Measurements from ENCODE around the gene PPARA. TPM values are rescaled to one million over a fixed set of nuclear protein-coding genes. Genes with fewer than 3 reads are reported as not detected.
"Not testable (repeated sequence)": the region's sequence is repeated elsewhere in the genome, so short reads cannot be mapped to it uniquely, and the experiment has no call there.

The PPARA gene
- total RNA-seq, 1 donor from 2014 or later: 29.1 TPM

DNA sequence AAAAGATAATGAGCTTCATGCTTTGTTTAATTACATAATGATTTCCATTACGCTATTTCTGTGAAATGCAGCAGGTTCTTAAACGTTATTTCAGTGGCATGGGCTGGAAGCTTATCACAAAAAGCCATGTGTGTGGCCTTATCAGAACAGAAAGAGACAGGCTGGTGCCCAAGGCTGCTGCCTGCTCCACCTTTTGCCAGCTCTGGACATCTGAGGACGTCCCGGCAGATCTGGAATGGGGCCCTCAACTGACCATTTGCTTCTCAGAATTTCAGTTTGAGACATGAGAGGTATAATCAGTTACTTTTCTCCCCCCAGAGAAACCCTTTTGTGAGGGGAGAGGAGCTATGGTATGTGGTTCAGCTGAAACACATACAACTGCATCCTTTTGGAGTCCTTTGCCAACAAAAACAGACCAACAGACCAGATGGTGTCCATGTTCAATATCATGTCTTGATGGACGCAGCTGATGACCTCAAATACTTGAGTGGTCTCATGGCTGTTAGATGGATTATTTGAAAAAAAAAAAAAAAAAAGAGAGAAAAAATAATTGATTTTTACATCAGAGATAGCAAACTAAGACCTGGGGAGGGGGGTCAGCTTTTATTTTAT is 91.2 kb downstream of the PPARA start:
- no peak for DNase-seq (ENCODE audit: low spot score)

DNA sequence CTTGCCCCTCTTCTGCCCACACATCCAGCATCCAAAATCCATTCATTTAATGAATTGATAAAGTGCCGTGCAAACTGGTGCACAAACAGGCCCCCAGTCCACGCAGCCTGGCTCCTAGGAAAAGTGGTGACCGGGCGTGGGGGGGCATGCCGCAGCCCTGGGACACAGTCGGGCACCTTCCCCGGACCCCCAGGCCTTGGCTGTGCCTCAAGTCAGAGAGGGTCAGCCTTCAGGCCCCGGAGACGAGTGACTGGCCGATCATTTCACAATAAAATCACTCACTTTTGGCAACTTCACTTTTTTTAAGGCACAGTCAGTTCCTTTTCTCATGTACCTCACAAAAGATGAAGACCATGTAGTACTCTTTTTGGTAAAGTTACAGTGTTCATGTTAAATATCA is 91.8 kb downstream of the PPARA start:
- no peak for DNase-seq (ENCODE audit: low spot score)

DNA sequence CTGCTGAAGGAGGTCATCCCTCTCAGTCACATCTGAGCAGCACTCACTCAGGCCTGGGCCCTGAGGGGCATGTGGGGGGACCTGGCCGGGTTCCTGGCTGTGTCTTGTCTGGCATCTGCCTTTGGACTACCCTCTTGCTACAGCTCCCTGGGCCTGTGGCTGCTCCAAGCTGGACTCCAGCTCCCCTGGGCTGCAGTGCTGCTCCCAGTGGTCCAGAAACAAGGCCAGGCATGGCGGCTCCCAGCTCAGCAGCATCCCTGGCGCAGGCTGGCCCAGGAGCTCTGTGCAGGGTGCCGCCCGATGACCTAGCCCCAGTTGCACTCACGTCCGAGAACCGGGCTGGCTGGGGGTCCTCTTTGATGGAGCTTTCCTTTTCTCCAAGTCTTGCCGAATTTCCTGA is 94.4 kb downstream of the PPARA start:
- DNase-seq (ENCODE audit: low spot score): no peak

DNA sequence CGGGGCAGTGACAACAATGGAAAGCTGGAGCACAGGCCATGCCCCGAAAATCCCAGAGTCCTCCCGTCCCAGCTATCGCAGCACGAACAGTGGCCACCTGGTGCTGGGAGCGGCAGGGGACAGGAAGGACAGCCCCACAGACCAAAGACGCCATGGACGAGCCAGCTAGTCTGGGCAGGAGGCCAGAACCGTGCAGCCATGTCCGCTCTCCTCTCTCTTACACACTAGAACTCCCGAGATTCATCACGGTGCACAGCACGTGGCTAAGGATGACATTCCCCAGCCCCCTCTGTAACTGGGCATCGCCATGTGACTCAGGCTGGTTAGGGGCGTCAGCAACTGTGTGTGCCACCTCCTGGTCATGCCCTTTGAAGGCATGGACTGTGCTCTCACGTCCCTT is 95.2 kb downstream of the PPARA start:
- no peak for DNase-seq (ENCODE audit: low spot score)

DNA sequence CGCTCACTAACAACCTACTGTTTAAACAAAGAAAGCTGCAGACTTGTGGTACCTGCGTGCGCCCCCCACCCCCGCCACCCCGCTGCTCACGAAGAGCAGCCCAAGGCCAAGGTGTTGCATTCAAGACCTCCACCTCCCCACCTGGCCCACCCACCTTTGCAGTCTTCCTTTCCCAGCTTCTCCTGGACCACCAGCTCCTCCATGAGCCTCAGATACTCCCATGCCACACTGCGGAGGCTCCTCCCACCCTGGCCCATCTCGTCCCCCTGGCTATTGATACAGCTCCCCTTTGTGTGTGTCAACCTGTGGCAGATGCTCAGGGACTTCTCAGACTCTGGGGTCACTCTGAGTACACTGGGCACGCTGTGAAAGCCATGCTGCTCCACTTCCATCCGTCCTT is 95.9 kb downstream of the PPARA start:
- no peak for DNase-seq (ENCODE audit: low spot score)

DNA sequence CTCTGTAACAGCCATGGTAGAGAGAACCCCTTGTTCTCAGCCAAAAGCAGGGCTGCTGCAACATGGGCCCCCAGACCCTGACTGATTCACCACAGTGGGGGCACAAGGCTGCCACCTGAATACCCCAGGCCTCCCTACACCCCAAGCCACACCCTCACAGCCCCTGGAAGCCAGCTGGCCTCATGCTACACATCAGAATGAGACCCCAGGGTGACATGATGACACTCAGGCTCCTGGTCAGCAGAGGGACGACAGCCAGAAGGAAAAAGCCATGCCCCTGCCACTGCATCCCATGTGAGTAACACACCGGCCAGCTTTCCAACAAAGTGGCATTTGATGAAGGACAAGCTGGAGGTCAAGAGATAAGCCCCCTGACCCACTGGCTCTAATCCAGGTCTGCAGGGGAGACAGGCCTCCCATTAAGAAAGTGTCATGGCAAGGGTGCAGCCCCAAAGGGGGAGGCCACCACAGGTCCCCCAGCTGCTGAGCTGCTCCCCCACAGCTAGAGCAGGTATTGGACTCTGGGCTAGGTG is 97.2 kb downstream of the PPARA start:
- no peak for DNase-seq (ENCODE audit: low spot score)

DNA sequence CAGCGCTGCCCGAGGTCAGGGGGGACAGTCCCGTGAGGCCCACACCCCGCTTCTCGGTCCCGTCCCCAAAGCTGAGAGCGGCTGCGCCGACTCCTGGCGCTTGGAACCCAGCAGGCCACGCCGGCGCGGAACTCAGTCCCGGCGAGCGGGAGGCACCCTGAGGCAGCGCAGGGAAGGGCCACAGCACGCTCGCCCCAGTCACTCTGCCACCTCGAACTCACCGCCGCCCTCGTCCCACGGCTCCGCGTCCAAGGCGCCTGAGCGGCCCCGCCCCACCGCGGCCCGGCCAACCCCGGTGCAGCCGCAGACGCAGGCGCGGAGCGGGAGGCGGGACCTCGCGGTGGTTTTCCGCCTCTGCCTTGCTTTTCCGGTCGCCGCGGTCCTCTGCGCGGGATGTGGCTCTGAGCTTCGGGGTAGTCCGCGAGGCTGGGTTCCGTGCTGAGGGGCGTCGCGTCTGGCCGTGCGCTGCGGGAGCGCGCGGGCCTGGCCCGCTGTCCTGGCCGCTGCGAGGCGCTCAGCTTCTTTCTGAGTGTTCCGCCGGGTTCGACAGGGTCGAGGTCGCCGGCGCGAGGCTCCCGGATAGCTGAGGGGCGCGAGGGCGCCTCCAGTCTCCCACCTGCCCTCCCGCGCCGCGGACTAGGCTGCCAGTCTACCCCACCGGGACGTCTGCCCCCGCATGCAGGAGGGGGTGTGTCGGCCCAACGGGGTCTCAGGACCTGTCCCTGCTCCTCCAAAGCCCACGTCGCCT is 99.9 kb downstream of the PPARA start, which contains the start of gene CDPF1:
Gene CDPF1, minus strand, starts transcription at position 259 of the 748 bp plus-strand sequence. CDS start 2,009 bp downstream, outside the sequence.
- DNase-seq (ENCODE audit: low spot score): peak; percentile 91

DNA sequence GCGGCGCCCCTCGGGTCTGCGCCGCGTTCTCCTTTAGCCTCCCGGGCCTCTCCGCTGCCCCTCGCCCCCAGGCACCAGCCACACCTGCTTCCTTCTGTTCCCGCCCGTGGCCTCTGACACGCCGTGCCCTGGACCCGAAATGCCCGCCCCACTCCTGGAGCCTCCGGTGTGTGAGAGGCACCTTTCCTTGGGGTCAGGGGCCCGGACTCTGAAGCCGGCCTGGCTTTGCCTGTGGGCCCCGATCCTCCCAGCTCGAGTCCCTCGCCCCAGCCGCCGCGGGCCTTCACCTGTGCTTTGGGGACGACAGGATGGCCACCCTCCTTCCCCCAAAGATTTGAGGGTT is 100.4 kb downstream of the PPARA start:
- no peak for DNase-seq (ENCODE audit: low spot score)

DNA sequence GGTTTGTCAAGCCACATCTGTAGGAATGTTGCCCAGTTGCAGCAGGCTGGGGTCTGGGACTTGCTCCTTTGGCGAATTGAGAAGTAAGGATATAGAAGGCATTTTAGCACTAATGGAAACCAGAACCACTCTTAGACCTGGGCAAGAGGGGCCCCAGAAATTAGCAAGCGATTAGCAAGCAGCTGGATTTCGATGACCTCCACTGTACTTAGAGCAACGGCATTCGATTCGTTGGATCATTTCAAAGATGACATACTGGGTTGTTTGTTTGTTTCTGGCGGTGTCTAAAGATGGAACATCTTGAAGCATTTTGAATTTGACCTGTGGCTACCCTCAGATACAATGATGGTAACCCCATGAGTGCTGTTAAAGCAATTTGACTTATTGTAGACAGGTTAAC is 100.9 kb downstream of the PPARA start:
- no peak for DNase-seq (ENCODE audit: low spot score)

DNA sequence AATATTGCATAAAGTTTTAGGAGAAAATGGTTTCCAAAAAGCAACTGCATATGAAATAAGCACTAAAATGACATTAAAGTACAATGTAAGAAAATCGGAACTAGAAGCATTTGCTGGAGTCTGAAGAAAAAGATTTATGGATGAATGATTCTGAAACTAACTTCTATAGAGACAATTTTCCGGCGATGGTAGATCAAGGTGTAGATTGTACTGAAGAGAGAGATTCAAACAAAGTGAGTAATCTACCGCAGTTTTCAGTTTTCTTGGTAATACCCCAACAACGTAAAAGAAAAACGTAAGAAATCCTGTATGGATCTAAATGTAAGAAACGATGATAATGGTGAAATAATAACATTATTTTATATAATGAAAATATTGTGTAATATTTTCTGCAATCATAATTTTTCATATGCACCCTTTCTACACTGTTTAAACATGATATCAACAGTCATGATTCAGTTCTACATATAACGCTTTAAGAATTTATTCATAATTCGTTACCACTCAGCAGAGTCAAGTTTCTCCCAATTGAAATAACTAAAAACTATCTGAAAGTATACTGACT is 101.6 kb downstream of the PPARA start:
- no peak for DNase-seq (ENCODE audit: low spot score)

DNA sequence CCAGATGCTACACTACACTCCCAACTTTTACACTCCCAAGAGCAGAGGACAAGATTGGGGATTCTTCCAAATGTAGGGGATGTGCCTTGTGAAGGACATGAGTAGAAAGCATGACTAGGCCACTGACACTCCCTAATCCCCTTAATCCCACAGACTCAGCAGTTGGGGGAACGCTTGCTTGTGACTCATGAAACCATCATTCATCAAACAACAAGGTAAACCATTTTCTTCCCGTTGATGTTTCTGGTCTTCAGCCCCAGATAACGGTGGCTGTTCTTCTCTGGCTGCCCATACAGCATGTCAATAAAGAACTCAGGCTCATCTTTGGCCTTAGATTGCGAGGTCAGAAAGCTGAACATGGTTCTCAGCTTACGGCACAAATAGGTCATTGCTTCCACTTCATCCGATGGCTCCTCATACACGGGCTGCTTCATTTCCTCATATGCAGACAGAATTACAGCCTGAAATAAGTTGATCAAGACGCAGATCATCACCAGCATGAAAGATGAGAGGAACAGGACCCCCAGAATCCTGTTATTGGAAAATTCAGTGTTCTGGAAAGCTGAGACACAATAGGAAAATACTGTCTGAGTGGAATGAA is 106.1 kb downstream of the PPARA start:
- no peak for DNase-seq (ENCODE audit: low spot score)

DNA sequence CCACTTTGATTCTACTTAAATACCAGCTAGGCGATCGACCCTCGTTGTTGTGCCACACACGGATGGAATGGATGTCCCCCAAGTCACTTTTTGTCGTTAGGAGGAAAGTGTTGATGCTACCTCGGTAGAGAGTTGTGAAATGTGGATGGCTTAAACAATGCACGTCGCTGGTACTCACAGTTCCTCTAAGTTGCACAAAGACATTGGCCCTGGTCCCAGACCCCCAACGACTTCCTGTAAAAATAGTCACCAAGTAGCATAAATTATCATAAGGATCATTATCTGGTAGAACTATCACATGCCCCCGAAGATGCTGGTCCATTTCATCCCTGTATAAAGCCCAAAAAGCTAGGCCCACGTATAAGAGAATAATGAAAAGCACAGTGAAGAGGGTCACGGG is 109.0 kb downstream of the PPARA start:
- no peak for DNase-seq (ENCODE audit: low spot score)

DNA sequence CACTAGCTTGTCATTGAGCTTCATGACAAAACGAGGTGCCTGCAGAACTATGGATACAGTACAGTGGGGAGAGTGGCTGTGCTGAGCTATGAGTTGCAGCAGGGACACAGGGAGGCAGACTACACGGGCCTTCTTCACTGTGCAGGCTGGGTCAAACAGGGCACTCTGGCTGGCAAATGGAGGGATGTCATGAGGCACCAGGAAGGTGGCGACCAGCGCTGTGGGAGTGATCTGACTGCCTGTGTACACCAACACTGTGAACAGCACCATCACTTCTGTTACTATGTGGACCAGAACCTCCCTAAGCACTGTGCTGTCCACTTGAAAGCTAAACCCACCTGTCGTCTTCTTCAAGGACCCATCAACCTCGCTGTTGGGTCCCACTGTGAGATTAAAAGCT is 109.7 kb downstream of the PPARA start:
- DNase-seq (ENCODE audit: low spot score): no peak

DNA sequence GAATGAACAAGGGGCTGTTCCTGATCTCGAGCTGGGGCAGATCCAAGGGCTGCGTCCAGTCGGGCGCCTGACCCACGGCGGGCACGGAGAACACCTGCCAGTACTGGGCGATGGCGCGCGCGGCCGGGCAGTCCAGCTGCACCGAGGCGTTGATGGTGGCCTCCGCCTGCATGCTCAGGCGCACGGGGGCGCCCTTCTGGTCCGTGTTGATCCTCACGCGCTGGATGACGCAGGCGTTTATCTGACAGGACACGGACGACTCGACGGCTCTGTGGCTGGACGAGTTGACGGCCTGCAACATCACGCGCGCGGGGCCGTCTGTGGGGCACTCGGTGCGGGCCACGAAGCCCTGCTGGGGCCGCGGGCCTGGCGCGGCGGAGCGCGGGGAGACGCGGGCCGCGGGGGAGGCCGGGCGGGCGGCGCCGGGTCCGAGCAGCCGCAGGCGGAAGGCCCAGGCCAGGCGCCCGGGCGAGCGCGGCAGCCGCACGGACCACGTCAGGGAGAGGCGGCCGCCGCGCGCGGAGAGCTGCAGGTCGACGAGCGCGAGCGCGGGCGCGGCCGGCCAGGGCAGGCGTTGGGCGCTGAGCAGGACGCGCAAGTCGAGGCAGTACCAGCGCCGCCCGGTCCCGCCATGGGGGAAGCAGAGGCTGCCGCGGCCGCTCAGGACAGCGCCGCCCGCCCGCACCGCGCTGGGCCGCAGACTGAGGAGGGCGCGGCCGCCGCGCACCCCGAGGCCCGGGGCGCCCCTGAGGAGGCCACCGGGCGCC is 112.3 kb downstream of the PPARA start:
- no peak for DNase-seq (ENCODE audit: low spot score)

DNA sequence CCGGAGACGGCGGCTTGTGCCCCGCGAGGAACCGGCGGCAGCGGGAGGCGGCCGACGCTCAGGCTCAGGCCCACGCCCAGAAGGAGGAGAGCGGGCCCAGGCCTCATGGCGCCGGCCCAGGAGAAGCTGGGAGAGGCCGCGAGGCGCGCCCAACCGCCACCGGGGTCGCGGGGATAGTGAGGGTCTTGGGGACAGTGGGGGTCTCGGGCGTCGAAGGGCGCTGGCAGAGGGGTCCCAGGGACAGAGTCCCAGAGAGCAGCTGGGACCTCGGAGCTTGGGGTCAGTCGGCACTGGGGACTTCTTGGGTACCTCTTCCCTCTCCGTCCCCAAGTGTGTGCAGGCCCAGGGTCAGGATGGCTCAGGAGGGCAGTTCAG is 112.9 kb downstream of the PPARA start, which contains the start of gene PKDREJ:
Gene PKDREJ, minus strand, starts transcription at position 128 of the 375 bp plus-strand sequence. Its CDS starts 21 bp downstream, at position 107.
- DNase-seq (ENCODE audit: low spot score): no peak

DNA sequence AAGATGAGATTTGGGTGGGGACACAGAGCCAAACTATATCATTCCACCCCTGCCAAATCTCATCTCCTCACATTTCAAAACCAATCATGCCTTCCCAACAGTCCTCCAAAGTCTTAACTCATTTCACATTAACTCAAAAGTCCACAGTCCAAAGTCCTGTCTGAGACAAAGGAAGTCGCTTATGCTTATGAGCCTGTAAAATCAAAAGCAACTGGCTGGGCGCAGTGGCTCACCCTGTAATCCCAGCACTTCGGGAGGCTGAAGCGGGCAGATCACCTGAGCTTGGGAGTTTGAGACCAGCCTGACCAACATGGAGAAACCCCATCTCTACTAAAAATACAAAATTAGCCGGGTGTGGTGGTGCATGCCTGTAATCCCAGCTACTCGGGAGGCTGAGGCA is 114.2 kb downstream of the PPARA start:
- not testable (repeated sequence) for DNase-seq (ENCODE audit: low spot score)

DNA sequence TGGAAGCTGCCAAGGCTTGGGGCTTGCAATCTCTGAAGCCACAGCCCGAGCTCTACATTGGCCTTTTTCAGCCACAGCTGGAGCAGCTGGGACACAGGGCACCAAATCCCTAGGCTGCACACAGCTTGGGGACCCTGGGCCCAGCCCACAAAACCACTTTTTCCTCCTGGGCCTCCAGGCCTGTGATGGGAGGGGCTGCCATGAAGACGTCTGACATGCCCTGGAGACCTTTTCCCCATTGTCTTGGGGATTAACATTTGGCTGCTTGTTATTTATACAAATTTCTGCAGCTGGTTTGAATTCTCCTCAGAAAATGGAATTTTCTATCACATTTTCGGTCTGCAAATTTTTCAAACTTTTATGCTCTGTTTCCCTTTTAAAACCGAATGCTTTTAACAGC is 115.3 kb downstream of the PPARA start:
- not testable (repeated sequence) for DNase-seq (ENCODE audit: low spot score)

DNA sequence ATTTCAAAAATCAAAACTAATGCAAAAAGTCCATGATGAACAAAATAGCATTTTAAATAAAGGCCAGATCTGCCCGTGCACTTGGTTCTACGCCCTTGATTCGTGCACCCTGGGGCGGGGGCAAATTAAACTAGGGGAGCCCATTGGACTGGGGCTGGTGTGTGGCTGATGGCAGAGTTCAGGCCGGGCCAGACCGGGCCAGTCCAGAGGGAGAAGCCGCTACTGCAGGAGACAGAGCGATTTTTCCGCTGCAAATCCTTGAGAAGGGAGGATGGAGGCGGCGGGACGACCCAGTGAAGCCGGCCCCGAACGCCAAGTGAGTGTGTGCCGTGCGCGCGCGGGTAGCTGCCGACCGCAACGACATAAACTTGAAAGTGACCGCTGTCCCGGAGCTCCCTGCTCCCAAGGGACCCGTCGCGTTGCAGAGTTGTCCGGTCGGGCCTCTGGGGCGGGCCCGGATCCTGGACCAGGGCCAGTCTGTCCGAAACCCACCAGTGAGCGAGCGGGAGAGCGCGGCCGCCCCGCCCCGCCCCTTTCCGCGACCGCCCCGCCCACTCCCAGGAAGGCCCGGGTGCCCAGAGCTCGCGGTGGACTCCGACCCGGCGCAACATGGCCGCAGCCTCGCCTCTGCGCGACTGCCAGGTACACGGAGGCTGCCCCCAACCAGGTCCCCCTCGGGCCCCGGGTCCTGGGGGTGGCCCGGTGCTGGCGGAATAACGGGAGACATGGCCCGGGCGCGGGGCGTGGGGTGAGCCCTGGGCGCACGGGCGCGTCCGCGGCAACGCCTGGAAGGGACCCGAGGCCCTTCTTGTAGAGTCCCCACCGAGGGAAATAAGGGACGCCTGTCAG is 117.3 kb downstream of the PPARA start, which contains the start of gene TTC38:
Gene TTC38, plus strand, starts transcription at position 578 of the 849 bp plus-strand sequence. Its CDS starts 32 bp downstream, at position 610.
- peak; percentile 91 for DNase-seq (ENCODE audit: low spot score)

DNA sequence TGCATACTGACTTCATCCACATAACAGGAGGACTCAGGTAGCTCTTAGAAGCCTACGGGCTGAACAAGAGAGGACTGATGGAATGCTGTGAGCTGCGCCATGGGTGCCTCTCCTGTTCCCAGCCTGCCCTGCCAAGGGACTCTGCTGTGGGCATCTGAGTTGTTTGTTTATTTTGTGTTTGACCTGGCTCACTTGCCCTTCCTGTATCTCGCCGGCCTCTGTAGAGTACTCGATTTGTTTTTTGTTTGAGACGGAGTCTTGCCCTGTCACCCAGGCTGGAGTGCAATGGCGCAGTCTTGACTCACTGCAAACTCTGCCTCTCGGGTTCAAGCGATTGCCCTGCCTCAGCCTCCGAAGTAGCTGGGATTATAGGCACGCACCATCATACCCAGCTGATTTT is 119.2 kb downstream of the PPARA start:
- DNase-seq (ENCODE audit: low spot score): no peak

DNA sequence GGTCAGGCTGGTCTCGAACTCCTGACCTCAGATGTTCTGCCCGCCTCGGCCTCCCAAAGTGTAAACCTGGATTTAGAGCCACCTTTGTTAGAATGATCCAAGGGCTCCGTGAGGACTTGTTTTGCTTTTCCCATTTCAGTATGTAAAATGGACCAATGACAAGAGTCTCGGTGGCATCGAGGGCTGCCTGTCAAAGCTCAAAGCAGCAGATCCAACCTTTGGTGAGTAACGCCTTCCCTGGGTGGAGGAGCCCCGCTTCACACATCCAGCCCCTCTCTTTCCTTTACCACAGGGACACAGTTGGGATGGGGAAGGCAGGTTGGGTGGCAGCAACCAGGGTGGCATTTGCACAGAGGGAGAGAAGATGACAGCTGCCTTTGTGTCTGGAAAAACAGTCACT is 121.9 kb downstream of the PPARA start:
- DNase-seq (ENCODE audit: low spot score): no peak

Measured in ureter (tissue), 1 donor.